HL-60 (cell line): ENCODE results near the gene ZAP70.

Experiments
- DNase-seq, 2 experiments: peaks; one replicate each; pipeline ENCODE4 v3.0.0-alpha.2; 2010 to 2020; ENCODE audit warnings: low read depth in 1 of 2, low spot score in 1 of 2
- H3K27ac ChIP-seq: fragments of 250-450 bp; sonication (Bioruptor Pico); replicated peaks from 2 replicates; pipeline ENCODE4 v1.5.1; 2020; ENCODE audit warnings: mild to moderate bottlenecking, moderate library complexity
- H3K27me3 ChIP-seq: fragments of 250-450 bp; sonication (Bioruptor Pico); 2 replicates; pipeline ENCODE4 v1.5.1; 2021; ENCODE audit warnings: mild to moderate bottlenecking, moderate library complexity; ENCODE audit not compliant: insufficient read depth, poor library complexity, severe bottlenecking
- H3K4me3 ChIP-seq: replicated peaks from 2 replicates; pipeline ENCODE4 v1.5.1; 2011; ENCODE audit warnings: mild to moderate bottlenecking, control low read depth, low read length; ENCODE audit not compliant: insufficient read depth
- CTCF ChIP-seq: IDR thresholded peaks from one replicate; pipeline ENCODE4 v1.5.1; 2011; ENCODE audit warnings: low read length, control low read depth, inconsistent platforms; ENCODE audit not compliant: insufficient read depth
- GABPA ChIP-seq: IDR thresholded peaks from 2 replicates; pipeline ENCODE4 v1.6.1; 2012; ENCODE audit warnings: low read depth
- POLR2AphosphoS5 ChIP-seq: IDR thresholded peaks from 2 replicates; pipeline ENCODE4 v1.6.1; 2012; ENCODE audit warnings: low read depth
- REST ChIP-seq: IDR thresholded peaks from 2 replicates; pipeline ENCODE4 v1.6.1; 2012; ENCODE audit warnings: low read depth; ENCODE audit not compliant: insufficient replicate concordance
- SPI1 ChIP-seq: IDR thresholded peaks from 2 replicates; pipeline ENCODE4 v1.6.1; 2012; ENCODE audit warnings: low read depth, mild to moderate bottlenecking, borderline replicate concordance

Gene ZAP70

GRCh38 chr2:97664636-97664970 is 48.8 kb upstream of the ZAP70 start:
- Histone ChIP-seq H3K4me3 (peak overlapping the region; percentile 64), H3K27ac (peak overlapping the region; percentile 96), H3K27me3 (no peaks in the 10 kb centered on the region)
- DNase-seq = peak in 1 of 2 experiments; percentile 52
- no peak for TF ChIP-seq POLR2AphosphoS5
- no peak for TF ChIP-seq REST
- no peak for TF ChIP-seq SPI1
- no peak for TF ChIP-seq GABPA
- no peak for TF ChIP-seq CTCF

- TF ChIP-seq SPI1 (no peak), POLR2AphosphoS5 (no peak), CTCF (no peak), REST (no peak), GABPA (no peak)
- Histone ChIP-seq H3K27ac (no peak within 1 kb of the TSS), H3K4me3 (no peak within 1 kb of the TSS), H3K27me3 (no peaks in the 10 kb centered on the region)
- no peak for DNase-seq
These were observed 43.9 kb upstream of the ZAP70 start, which contains the start of gene C2orf92 for GRCh38 chr2:97669448-97669847. TSS of gene C2orf92 (plus strand) at chr2:97669713. CDS start at chr2:97669789, 76 bp downstream.

- Histone ChIP-seq H3K4me3 (no peak overlapping the region), H3K27ac (no peak overlapping the region), H3K27me3 (no peaks in the 10 kb centered on the region)
- no peak for DNase-seq
- TF ChIP-seq REST (no peak), POLR2AphosphoS5 (no peak), SPI1 (no peak), CTCF (no peak), GABPA (no peak)
These were observed 42.9 kb upstream of the ZAP70 start for GRCh38 chr2:97670471-97670870.
